Neural cell (in vitro differentiated cells): ENCODE data around the gene SCAP. TPM values are rescaled to one million over a fixed set of nuclear protein-coding genes. Genes with fewer than 3 reads are reported as not detected.

Experiments used
- H2AFZ ChIP-seq: fragments of 200-600, 300-800 bp; sonication (generic), shearing (Covaris generic); 2 replicates; pipeline ENCODE4 v1.6.0; 2014; ENCODE audit warnings: low read depth, mild to moderate bottlenecking, antibody characterized with exemption, low read length, moderate library complexity
- H3F3A ChIP-seq: fragments of 200-600 bp; shearing (Covaris generic); 2 replicates; pipeline ENCODE4 v1.6.1; 2016; ENCODE audit warnings: mild to moderate bottlenecking, moderate library complexity, mixed read lengths, antibody characterized with exemption, low read length; ENCODE audit not compliant: insufficient read depth, poor library complexity, severe bottlenecking
- H3K27ac ChIP-seq: fragments of 200-600, 300-800 bp; sonication (generic), shearing (Covaris generic); 2 replicates; pipeline ENCODE4 v1.5.1; 2014; ENCODE audit warnings: mild to moderate bottlenecking, low read length, moderate library complexity
- H3K27me3 ChIP-seq: fragments of 300-800, 200-600 bp; sonication (generic), shearing (Covaris generic); 2 replicates; pipeline ENCODE4 v1.6.0; 2014; ENCODE audit warnings: mild to moderate bottlenecking, low read depth, low read length, moderate library complexity; ENCODE audit not compliant: insufficient read depth
- H3K36me3 ChIP-seq: fragments of 300-800, 200-600 bp; sonication (generic), shearing (Covaris generic); 2 replicates; pipeline ENCODE4 v1.5.1; 2014; ENCODE audit warnings: mild to moderate bottlenecking, antibody characterized with exemption, low read length, moderate library complexity; ENCODE audit not compliant: insufficient read depth
- H3K4me2 ChIP-seq: fragments of 300-800, 200-600 bp; sonication (generic), shearing (Covaris generic); 2 replicates; pipeline ENCODE4 v1.6.0; 2014; ENCODE audit warnings: mild to moderate bottlenecking, low read length
- H3K4me3 ChIP-seq: fragments of 300-800, 200-600 bp; sonication (generic), shearing (Covaris generic); 2 replicates; pipeline ENCODE4 v1.5.1; 2014; ENCODE audit warnings: mild to moderate bottlenecking, low read length, moderate library complexity
- H3K79me2 ChIP-seq: fragments of 200-600 bp; shearing (Covaris generic); replicated peaks from 2 replicates; pipeline ENCODE4 v1.6.0; 2014; ENCODE audit warnings: mild to moderate bottlenecking, low read length, moderate library complexity; ENCODE audit not compliant: insufficient read depth
- H3K9ac ChIP-seq: fragments of 300-800, 200-600 bp; sonication (generic), shearing (Covaris generic); 2 replicates; pipeline ENCODE4 v1.6.1; 2016; ENCODE audit warnings: mild to moderate bottlenecking, low read length, mixed read lengths
- H3K9me2 ChIP-seq: fragments of 200-600 bp; shearing (Covaris generic); 2 replicates; pipeline ENCODE4 v1.6.1; 2016; ENCODE audit warnings: mild to moderate bottlenecking, low read length, mixed read lengths; ENCODE audit not compliant: insufficient read depth
- H3K9me3 ChIP-seq: fragments of 200-600, 300-800 bp; sonication (generic), shearing (Covaris generic); 2 replicates; pipeline ENCODE4 v1.6.1; 2016; ENCODE audit warnings: mild to moderate bottlenecking, mixed run types, low read length, moderate library complexity, mixed read lengths
- H4K20me1 ChIP-seq: fragments of 200-600 bp; shearing (Covaris generic); 2 replicates; pipeline ENCODE4 v1.6.1; 2016; ENCODE audit warnings: mild to moderate bottlenecking, mixed run types; ENCODE audit not compliant: insufficient read depth
- CTCF ChIP-seq: fragments of 450-650 bp; IDR thresholded peaks from 2 replicates; pipeline ENCODE4 v1.5.1; 2014; ENCODE audit warnings: antibody characterized with exemption, mild to moderate bottlenecking, moderate library complexity; ENCODE audit not compliant: poor library complexity, severe bottlenecking
- EP300 ChIP-seq: fragments of 450-650 bp; conservative IDR thresholded peaks from 2 replicates; pipeline ENCODE4 v1.6.1; 2014; ENCODE audit warnings: antibody characterized with exemption, mild to moderate bottlenecking, moderate library complexity; ENCODE audit not compliant: poor library complexity, severe bottlenecking
- EZH2 ChIP-seq: fragments of 200-600, 300-800 bp; shearing (Covaris generic), sonication (generic); IDR thresholded peaks from 2 replicates; pipeline ENCODE4 v1.6.1; 2014; ENCODE audit warnings: antibody characterized with exemption, low read length, borderline replicate concordance, mild to moderate bottlenecking; ENCODE audit not compliant: insufficient read depth, poor library complexity, severe bottlenecking
- MXI1 ChIP-seq: fragments of 450-650 bp; conservative IDR thresholded peaks from 2 replicates; pipeline ENCODE4 v1.6.1; 2014; ENCODE audit warnings: antibody characterized with exemption, mild to moderate bottlenecking; ENCODE audit not compliant: poor library complexity, severe bottlenecking
- POLR2AphosphoS5 ChIP-seq: IDR thresholded peaks from 2 replicates; pipeline ENCODE4 v1.6.1; 2012
- RAD21 ChIP-seq: fragments of 450-650 bp; conservative IDR thresholded peaks from 2 replicates; pipeline ENCODE4 v1.6.1; 2014; ENCODE audit warnings: antibody characterized with exemption, mild to moderate bottlenecking, moderate library complexity
- SMC3 ChIP-seq: fragments of 450-650 bp; conservative IDR thresholded peaks from 2 replicates; pipeline ENCODE4 v1.6.1; 2014; ENCODE audit warnings: antibody characterized with exemption, mild to moderate bottlenecking, moderate library complexity; ENCODE audit not compliant: poor library complexity
- TAF1 ChIP-seq: IDR thresholded peaks from 2 replicates; pipeline ENCODE4 v1.6.1; 2012; ENCODE audit warnings: low read depth
- polyA plus RNA-seq: library from polyadenylated mRNA; depleted of rRNA; stranded (reverse); fragments of >200 nt; gene quantifications from 2 replicates; pipeline ENCODE4 v1.2.3, GENCODE V29; 2014
- TF ChIP-seq, protein P1 (sequence below): IDR thresholded peaks from 2 replicates; pipeline ENCODE4 v1.6.1; 2012; ENCODE audit warnings: borderline replicate concordance

Gene SCAP
- polyA plus RNA-seq, 1 donor from 2014 or later: 58.0 TPM

DNA sequence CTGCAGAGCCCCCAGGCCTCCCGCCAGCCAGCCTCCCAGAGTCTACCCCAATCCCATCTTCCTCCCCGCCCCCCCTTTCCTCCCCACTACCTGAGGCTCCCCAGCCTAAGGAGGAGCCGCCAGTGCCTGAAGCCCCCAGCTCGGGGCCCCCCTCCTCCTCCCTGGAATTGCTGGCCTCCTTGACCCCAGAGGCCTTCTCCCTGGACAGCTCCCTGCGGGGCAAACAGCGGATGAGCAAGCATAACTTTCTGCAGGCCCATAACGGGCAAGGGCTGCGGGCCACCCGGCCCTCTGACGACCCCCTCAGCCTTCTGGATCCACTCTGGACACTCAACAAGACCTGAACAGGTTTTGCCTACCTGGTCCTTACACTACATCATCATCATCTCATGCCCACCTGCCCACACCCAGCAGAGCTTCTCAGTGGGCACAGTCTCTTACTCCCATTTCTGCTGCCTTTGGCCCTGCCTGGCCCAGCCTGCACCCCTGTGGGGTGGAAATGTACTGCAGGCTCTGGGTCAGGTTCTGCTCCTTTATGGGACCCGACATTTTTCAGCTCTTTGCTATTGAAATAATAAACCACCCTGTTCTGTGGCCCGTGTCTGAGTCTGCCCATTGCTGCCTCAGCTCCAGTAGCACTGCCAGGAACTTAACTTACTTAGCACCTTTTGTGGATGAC lies 62.8 kb downstream of the SCAP start:
- Histone ChIP-seq H4K20me1 (no peaks in the 10 kb centered on the region), H2AFZ (no peak overlapping the region), H3K27ac (no peak overlapping the region), H3K9ac (no peak overlapping the region), H3K9me3 (no peaks in the 10 kb centered on the region), H3K4me3 (no peak overlapping the region), H3K9me2 (no peaks in the 10 kb centered on the region), H3K36me3 (no peaks in the 10 kb centered on the region), H3F3A (no peaks in the 10 kb centered on the region), H3K79me2 (no peaks in the 10 kb centered on the region), H3K4me2 (no peak overlapping the region), H3K27me3 (no peaks in the 10 kb centered on the region)
- TF ChIP-seq EP300: no peak
- no peak for TF ChIP-seq CTCF
- no peak for TF ChIP-seq TAF1
- TF ChIP-seq RAD21: no peak
- TF ChIP-seq EZH2: no peak

GRCh38 chr3:47412453-47412756 lies 63.3 kb downstream of the SCAP start:
- Histone ChIP-seq H3K4me2 (no peak overlapping the region), H3K9me2 (no peaks in the 10 kb centered on the region), H2AFZ (no peak overlapping the region), H3K27ac (no peak overlapping the region), H3K79me2 (no peaks in the 10 kb centered on the region), H3K36me3 (no peaks in the 10 kb centered on the region), H3K9me3 (no peaks in the 10 kb centered on the region), H3K9ac (no peak overlapping the region), H3F3A (no peaks in the 10 kb centered on the region), H4K20me1 (no peaks in the 10 kb centered on the region), H3K4me3 (no peak overlapping the region), H3K27me3 (no peaks in the 10 kb centered on the region)
- TF ChIP-seq MXI1: no peak
- TF ChIP-seq CTCF: no peak
- TF ChIP-seq EP300: no peak
- TF ChIP-seq POLR2AphosphoS5: no peak
- TF ChIP-seq, protein P1, sequence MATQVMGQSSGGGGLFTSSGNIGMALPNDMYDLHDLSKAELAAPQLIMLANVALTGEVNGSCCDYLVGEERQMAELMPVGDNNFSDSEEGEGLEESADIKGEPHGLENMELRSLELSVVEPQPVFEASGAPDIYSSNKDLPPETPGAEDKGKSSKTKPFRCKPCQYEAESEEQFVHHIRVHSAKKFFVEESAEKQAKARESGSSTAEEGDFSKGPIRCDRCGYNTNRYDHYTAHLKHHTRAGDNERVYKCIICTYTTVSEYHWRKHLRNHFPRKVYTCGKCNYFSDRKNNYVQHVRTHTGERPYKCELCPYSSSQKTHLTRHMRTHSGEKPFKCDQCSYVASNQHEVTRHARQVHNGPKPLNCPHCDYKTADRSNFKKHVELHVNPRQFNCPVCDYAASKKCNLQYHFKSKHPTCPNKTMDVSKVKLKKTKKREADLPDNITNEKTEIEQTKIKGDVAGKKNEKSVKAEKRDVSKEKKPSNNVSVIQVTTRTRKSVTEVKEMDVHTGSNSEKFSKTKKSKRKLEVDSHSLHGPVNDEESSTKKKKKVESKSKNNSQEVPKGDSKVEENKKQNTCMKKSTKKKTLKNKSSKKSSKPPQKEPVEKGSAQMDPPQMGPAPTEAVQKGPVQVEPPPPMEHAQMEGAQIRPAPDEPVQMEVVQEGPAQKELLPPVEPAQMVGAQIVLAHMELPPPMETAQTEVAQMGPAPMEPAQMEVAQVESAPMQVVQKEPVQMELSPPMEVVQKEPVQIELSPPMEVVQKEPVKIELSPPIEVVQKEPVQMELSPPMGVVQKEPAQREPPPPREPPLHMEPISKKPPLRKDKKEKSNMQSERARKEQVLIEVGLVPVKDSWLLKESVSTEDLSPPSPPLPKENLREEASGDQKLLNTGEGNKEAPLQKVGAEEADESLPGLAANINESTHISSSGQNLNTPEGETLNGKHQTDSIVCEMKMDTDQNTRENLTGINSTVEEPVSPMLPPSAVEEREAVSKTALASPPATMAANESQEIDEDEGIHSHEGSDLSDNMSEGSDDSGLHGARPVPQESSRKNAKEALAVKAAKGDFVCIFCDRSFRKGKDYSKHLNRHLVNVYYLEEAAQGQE: no peak
- no peak for TF ChIP-seq EZH2
- no peak for TF ChIP-seq TAF1
- no peak for TF ChIP-seq SMC3
